Neural progenitor cell (in vitro differentiated cells): ENCODE results near the gene PRR20D. TPM values are rescaled to one million over a fixed set of nuclear protein-coding genes. Genes with fewer than 3 reads are reported as not detected.
"Not testable (repeated sequence)": the region's sequence is repeated elsewhere in the genome, so short reads cannot be mapped to it uniquely, and the experiment has no call there.

Source experiments
- DNase-seq: peaks from one replicate; pipeline ENCODE4 v3.0.0-alpha.2; 2016; ENCODE audit warnings: low spot score
- H2AFZ ChIP-seq: fragments of 200-600 bp; sonication (generic); replicated peaks from 2 replicates; pipeline ENCODE4 v1.6.1; 2016; ENCODE audit warnings: antibody characterized with exemption
- H3F3A ChIP-seq: fragments of 200-600 bp; sonication (generic); 2 replicates; pipeline ENCODE4 v1.6.1; 2016; ENCODE audit warnings: antibody characterized with exemption, low read depth
- H3K27ac ChIP-seq: fragments of 200-600 bp; sonication (generic); 2 replicates; pipeline ENCODE4 v1.5.1; 2016; ENCODE audit warnings: mild to moderate bottlenecking
- H3K27me3 ChIP-seq: fragments of 200-600 bp; sonication (generic); 2 replicates; pipeline ENCODE4 v1.6.1; 2016; ENCODE audit warnings: mild to moderate bottlenecking, moderate library complexity
- H3K36me3 ChIP-seq: fragments of 200-600 bp; sonication (generic); 2 replicates; pipeline ENCODE4 v1.5.1; 2016
- H3K4me1 ChIP-seq: fragments of 200-600 bp; sonication (generic); 2 replicates; pipeline ENCODE4 v1.6.1; 2016; ENCODE audit warnings: mixed run types
- H3K4me2 ChIP-seq: fragments of 200-600 bp; sonication (generic); 2 replicates; pipeline ENCODE4 v1.6.1; 2016
- H3K4me3 ChIP-seq: fragments of 200-600 bp; sonication (generic); 2 replicates; pipeline ENCODE4 v1.5.1; 2016
- H3K79me2 ChIP-seq: fragments of 200-600 bp; sonication (generic); 2 replicates; pipeline ENCODE4 v1.6.1; 2016; ENCODE audit warnings: low read depth
- H3K9ac ChIP-seq: fragments of 200-600 bp; sonication (generic); 2 replicates; pipeline ENCODE4 v1.6.1; 2016
- H3K9me3 ChIP-seq: fragments of 200-600 bp; sonication (generic); 2 replicates; pipeline ENCODE4 v1.5.1; 2016; ENCODE audit warnings: low read depth
- H4K20me1 ChIP-seq: fragments of 200-600 bp; sonication (generic); 2 replicates; pipeline ENCODE4 v1.6.1; 2016; ENCODE audit warnings: low read depth
- H3K27ac Mint-ChIP-seq: 3 replicates; pipeline ENCODE4 v1.8.0; 2021; ENCODE audit warnings: mixed read lengths
- H3K27me3 Mint-ChIP-seq: 2 replicates; pipeline ENCODE4 v1.8.0; 2022; ENCODE audit warnings: low read depth, mild to moderate bottlenecking, inconsistent platforms, moderate library complexity, mixed read lengths; ENCODE audit not compliant: insufficient read depth
- H3K36me3 Mint-ChIP-seq: 3 replicates; pipeline ENCODE4 v1.8.0; 2021; ENCODE audit warnings: mixed read lengths
- H3K4me1 Mint-ChIP-seq: 3 replicates; pipeline ENCODE4 v1.8.0; 2021; ENCODE audit warnings: mixed read lengths
- H3K4me3 Mint-ChIP-seq: 3 replicates; pipeline ENCODE4 v1.8.0; 2021; ENCODE audit warnings: mild to moderate bottlenecking, moderate library complexity, mixed read lengths
- H3K9me3 Mint-ChIP-seq: 3 replicates; pipeline ENCODE4 v1.8.0; 2020; ENCODE audit warnings: mixed read lengths
- CTCF ChIP-seq: fragments of 200-600 bp; sonication (generic); IDR thresholded peaks from 2 replicates; pipeline ENCODE4 v1.5.1; 2017; ENCODE audit warnings: antibody characterized with exemption, mild to moderate bottlenecking
- EZH2 ChIP-seq: fragments of 200-600 bp; sonication (generic); IDR thresholded peaks from 2 replicates; pipeline ENCODE4 v1.6.1; 2017; ENCODE audit warnings: antibody characterized with exemption, mild to moderate bottlenecking, moderate library complexity
- EZH2phosphoT487 ChIP-seq: fragments of 200-600 bp; sonication (generic); IDR thresholded peaks from 2 replicates; pipeline ENCODE4 v1.6.1; 2017; ENCODE audit warnings: antibody characterized with exemption
- total RNA-seq: library from RNA; depleted of rRNA; stranded (reverse); fragments of >200 nt; gene quantifications from 2 replicates; pipeline ENCODE4 v1.2.3, GENCODE V29; 2015; ENCODE audit warnings: low replicate concordance

The PRR20D gene
- total RNA-seq, 1 donor from 2014 or later, result not detected

DNA sequence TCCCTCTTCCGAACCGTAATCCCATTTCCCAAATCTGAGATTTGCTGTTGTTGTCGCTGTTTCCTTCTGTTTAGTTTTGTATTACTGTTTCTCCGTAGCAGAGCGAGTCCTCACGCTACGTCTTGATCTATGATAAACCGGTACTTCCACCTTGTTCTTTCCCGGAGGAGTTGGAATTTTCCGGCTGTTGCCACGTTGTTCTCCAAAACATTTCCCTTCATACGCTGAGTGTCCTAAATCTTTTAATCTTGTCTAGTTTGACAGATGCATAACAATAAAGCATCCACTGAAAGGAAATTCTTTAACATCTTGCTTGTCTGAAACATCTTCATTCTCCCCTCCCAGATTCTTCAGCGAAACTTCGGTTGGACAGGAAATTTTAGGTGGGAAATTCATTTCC, 12.3 kb upstream of the PRR20D start:
- H3K27me3 ChIP-seq, H3K4me2 ChIP-seq, H3K4me3 ChIP-seq, H3K36me3 ChIP-seq, H3K9ac ChIP-seq, H3K4me1 ChIP-seq, H3K36me3 Mint-ChIP-seq, H3F3A ChIP-seq, H3K9me3 ChIP-seq, H3K27ac ChIP-seq, DNase-seq, H4K20me1 ChIP-seq, H3K27ac Mint-ChIP-seq, H2AFZ ChIP-seq, H3K4me3 Mint-ChIP-seq, H3K79me2 ChIP-seq, H3K9me3 Mint-ChIP-seq, H3K27me3 Mint-ChIP-seq, H3K4me1 Mint-ChIP-seq: not testable (repeated sequence)

DNA sequence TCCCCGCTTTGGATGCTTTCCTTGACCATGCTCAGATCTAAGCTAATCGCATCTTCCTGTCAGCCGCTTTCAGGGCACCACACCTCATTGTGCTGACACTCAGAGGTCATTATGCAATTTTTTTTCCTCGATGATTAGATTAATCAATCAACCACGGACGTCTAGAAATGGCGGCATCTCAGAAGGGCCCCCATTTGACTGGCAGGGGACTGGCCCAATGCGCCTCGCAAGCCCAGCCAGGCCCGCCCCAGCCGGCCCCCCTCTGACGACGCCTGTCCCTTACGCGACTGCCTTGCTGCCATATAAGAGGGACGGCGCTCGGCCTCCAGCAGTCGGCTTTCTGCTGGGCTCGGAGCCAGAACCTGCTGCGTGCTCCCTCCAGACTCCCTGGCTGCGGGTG, 6.7 kb upstream of the PRR20D start, which contains the start of gene PRR20C:
Gene PRR20C (plus strand): TSS at position 301 of the 400 bp plus-strand sequence. CDS start 387 bp downstream, outside the sequence.
- H3K4me1 ChIP-seq, H3K27ac ChIP-seq, H2AFZ ChIP-seq, H3K4me3 ChIP-seq, H3K4me1 Mint-ChIP-seq, H3K9ac ChIP-seq, H3K27me3 Mint-ChIP-seq, H3K9me3 Mint-ChIP-seq, H3K27me3 ChIP-seq, H3F3A ChIP-seq, H3K36me3 ChIP-seq, H3K79me2 ChIP-seq, H4K20me1 ChIP-seq, H3K4me2 ChIP-seq, H3K36me3 Mint-ChIP-seq, H3K4me3 Mint-ChIP-seq, H3K27ac Mint-ChIP-seq, H3K9me3 ChIP-seq, DNase-seq: not testable (repeated sequence)

DNA sequence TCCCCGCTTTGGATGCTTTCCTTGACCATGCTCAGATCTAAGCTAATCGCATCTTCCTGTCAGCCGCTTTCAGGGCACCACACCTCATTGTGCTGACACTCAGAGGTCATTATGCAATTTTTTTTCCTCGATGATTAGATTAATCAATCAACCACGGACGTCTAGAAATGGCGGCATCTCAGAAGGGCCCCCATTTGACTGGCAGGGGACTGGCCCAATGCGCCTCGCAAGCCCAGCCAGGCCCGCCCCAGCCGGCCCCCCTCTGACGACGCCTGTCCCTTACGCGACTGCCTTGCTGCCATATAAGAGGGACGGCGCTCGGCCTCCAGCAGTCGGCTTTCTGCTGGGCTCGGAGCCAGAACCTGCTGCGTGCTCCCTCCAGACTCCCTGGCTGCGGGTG, 6.5 kb downstream of the PRR20D start, which contains the start of gene PRR20E:
Gene PRR20E (plus strand): TSS at position 301 of the 400 bp plus-strand sequence. CDS start 387 bp downstream, outside the sequence.
- H3K4me3 Mint-ChIP-seq, H3K4me2 ChIP-seq, H3K4me3 ChIP-seq, H3F3A ChIP-seq, H4K20me1 ChIP-seq, H3K9me3 Mint-ChIP-seq, H3K9ac ChIP-seq, H3K4me1 Mint-ChIP-seq, H3K27ac Mint-ChIP-seq, H3K36me3 ChIP-seq, H3K9me3 ChIP-seq, DNase-seq, H3K27me3 ChIP-seq, H2AFZ ChIP-seq, H3K36me3 Mint-ChIP-seq, H3K4me1 ChIP-seq, H3K79me2 ChIP-seq, H3K27ac ChIP-seq, H3K27me3 Mint-ChIP-seq: not testable (repeated sequence)

- Histone ChIP-seq H3K9me3 (no peaks in the 10 kb centered on the region), H3K27ac (no peak overlapping the region), H3K4me2 (no peak overlapping the region), H3F3A (no peaks in the 10 kb centered on the region), H3K9ac (no peak overlapping the region), H4K20me1 (no peaks in the 10 kb centered on the region), H3K36me3 (no peaks in the 10 kb centered on the region), H3K4me1 (no peaks in the 10 kb centered on the region), H3K4me3 (no peak overlapping the region), H3K79me2 (no peaks in the 10 kb centered on the region), H3K27me3 (no peaks in the 10 kb centered on the region), H2AFZ (no peak overlapping the region)
- no peak overlapping the region for H3K4me3 Mint-ChIP-seq
- H3K9me3 Mint-ChIP-seq, result no peaks in the 10 kb centered on the region
- H3K27ac Mint-ChIP-seq, result no peak overlapping the region
- no peak for DNase-seq
- TF ChIP-seq CTCF (no peak), EZH2phosphoT487 (no peak), EZH2 (no peak)
- no peaks in the 10 kb centered on the region for H3K27me3 Mint-ChIP-seq
- H3K4me1 Mint-ChIP-seq, result no peaks in the 10 kb centered on the region
- H3K36me3 Mint-ChIP-seq, result no peaks in the 10 kb centered on the region
Observed at GRCh38 chr13:57191667-57192066, 31.2 kb downstream of the PRR20D start.

- Mint-ChIP-seq H3K27ac (no peak overlapping the region), H3K36me3 (no peaks in the 10 kb centered on the region), H3K27me3 (no peaks in the 10 kb centered on the region), H3K4me3 (no peak overlapping the region), H3K9me3 (no peaks in the 10 kb centered on the region), H3K4me1 (no peaks in the 10 kb centered on the region)
- no peak overlapping the region for H3K27ac ChIP-seq
- H3K27me3 ChIP-seq, result no peaks in the 10 kb centered on the region
- H3F3A ChIP-seq, result no peaks in the 10 kb centered on the region
- H3K4me1 ChIP-seq, result no peaks in the 10 kb centered on the region
- H4K20me1 ChIP-seq, result no peaks in the 10 kb centered on the region
- no peaks in the 10 kb centered on the region for H3K79me2 ChIP-seq
- no peaks in the 10 kb centered on the region for H3K9me3 ChIP-seq
- TF ChIP-seq EZH2 (no peak), EZH2phosphoT487 (no peak), CTCF (no peak)
- DNase-seq, result no peak
- H2AFZ ChIP-seq, result no peak overlapping the region
- no peak overlapping the region for H3K9ac ChIP-seq
- no peaks in the 10 kb centered on the region for H3K36me3 ChIP-seq
- no peak overlapping the region for H3K4me2 ChIP-seq
- H3K4me3 ChIP-seq, result no peak overlapping the region
Observed at GRCh38 chr13:57212989-57213388, 52.6 kb downstream of the PRR20D start.
